Measurements from ENCODE around the gene UCK1.
"Not testable (repeated sequence)": the region's sequence is repeated elsewhere in the genome, so short reads cannot be mapped to it uniquely, and the experiment has no call there.

Gene UCK1

GRCh38 chr9:131520503-131520902 is 10.6 kb downstream of the UCK1 start:
- DNase-seq (no peak), ATAC-seq (no peak)
- no peak overlapping the region for H3K27ac Mint-ChIP-seq

GRCh38 chr9:131518553-131518952 is 12.5 kb downstream of the UCK1 start:
- peak overlapping the region in 1 of 2 donors; percentile 59 for H3K27ac Mint-ChIP-seq
- no peaks in the 10 kb centered on the region for H3K27me3 Mint-ChIP-seq
- H3K4me3 Mint-ChIP-seq = no peak overlapping the region
- no peaks in the 10 kb centered on the region for H3K9me3 Mint-ChIP-seq
- no peaks in the 10 kb centered on the region for H3K4me1 Mint-ChIP-seq
- no peak for DNase-seq
- no peak for ATAC-seq

More at GRCh38 chr9:131520503-131520902, 10.6 kb downstream of the UCK1 start:
- H3K9me3 Mint-ChIP-seq = no peaks in the 10 kb centered on the region
- H3K4me3 Mint-ChIP-seq = no peak overlapping the region
- H3K4me1 Mint-ChIP-seq = peaks cover 7% of the 10 kb centered on the region
- H3K27me3 Mint-ChIP-seq = no peaks in the 10 kb centered on the region

GRCh38 chr9:131517761-131518190 is 13.3 kb downstream of the UCK1 start:
- ATAC-seq (no peak), DNase-seq (no peak)
- Mint-ChIP-seq H3K27me3 (no peaks in the 10 kb centered on the region), H3K4me1 (no peaks in the 10 kb centered on the region), H3K9me3 (no peaks in the 10 kb centered on the region), H3K4me3 (no peak overlapping the region), H3K27ac (peak overlapping the region in 1 of 2 donors; percentile 12)

GRCh38 chr9:131516930-131517329 is 14.1 kb downstream of the UCK1 start:
- H3K27me3 Mint-ChIP-seq = no peaks in the 10 kb centered on the region
- H3K4me1 Mint-ChIP-seq = no peaks in the 10 kb centered on the region
- H3K27ac Mint-ChIP-seq = no peak overlapping the region
- H3K9me3 Mint-ChIP-seq = no peaks in the 10 kb centered on the region
- ATAC-seq = no peak
- no peak overlapping the region for H3K4me3 Mint-ChIP-seq
- DNase-seq = no peak

- H3K27me3 Mint-ChIP-seq = no peaks in the 10 kb centered on the region
- H3K4me1 Mint-ChIP-seq = no peaks in the 10 kb centered on the region
- H3K4me3 Mint-ChIP-seq = no peak overlapping the region
- no peaks in the 10 kb centered on the region for H3K9me3 Mint-ChIP-seq
- ATAC-seq (no peak), DNase-seq (no peak)
- H3K27ac Mint-ChIP-seq = no peak overlapping the region
Measured at GRCh38 chr9:131516100-131516499, 15.0 kb downstream of the UCK1 start.

GRCh38 chr9:131515559-131516031 is 15.5 kb downstream of the UCK1 start:
- H3K27ac Mint-ChIP-seq, H3K4me1 Mint-ChIP-seq, H3K27me3 Mint-ChIP-seq, H3K4me3 Mint-ChIP-seq, ATAC-seq, DNase-seq, H3K9me3 Mint-ChIP-seq: not testable (repeated sequence)

- H3K9me3 Mint-ChIP-seq = no peaks in the 10 kb centered on the region
- no peaks in the 10 kb centered on the region for H3K27me3 Mint-ChIP-seq
- ATAC-seq (no peak), DNase-seq (no peak)
- no peak overlapping the region for H3K27ac Mint-ChIP-seq
- no peak overlapping the region for H3K4me3 Mint-ChIP-seq
- no peaks in the 10 kb centered on the region for H3K4me1 Mint-ChIP-seq
Measured at GRCh38 chr9:131513177-131513576, 17.9 kb downstream of the UCK1 start.

- Mint-ChIP-seq H3K4me1 (no peaks in the 10 kb centered on the region), H3K4me3 (no peak overlapping the region), H3K27me3 (no peaks in the 10 kb centered on the region), H3K27ac (no peak overlapping the region), H3K9me3 (no peaks in the 10 kb centered on the region)
- no peak for DNase-seq
- no peak for ATAC-seq
Measured at GRCh38 chr9:131511880-131512279, 19.2 kb downstream of the UCK1 start.

- no peaks in the 10 kb centered on the region for H3K27me3 Mint-ChIP-seq
- no peaks in the 10 kb centered on the region for H3K4me1 Mint-ChIP-seq
- DNase-seq (no peak), ATAC-seq (no peak)
- no peaks in the 10 kb centered on the region for H3K9me3 Mint-ChIP-seq
- no peak overlapping the region for H3K27ac Mint-ChIP-seq
- no peak overlapping the region for H3K4me3 Mint-ChIP-seq
Measured at GRCh38 chr9:131511416-131511815, 19.6 kb downstream of the UCK1 start.

GRCh38 chr9:131505012-131505411 is 26.1 kb downstream of the UCK1 start:
- Mint-ChIP-seq H3K4me3 (peak overlapping the region; percentile 24 to 37), H3K27ac (no peak overlapping the region), H3K27me3 (no peaks in the 10 kb centered on the region)

GRCh38 chr9:131503626-131504465 is 27.2 kb downstream of the UCK1 start:
- peak; percentile 72 for ATAC-seq
- H3K4me1 Mint-ChIP-seq = peaks cover 65% of the 10 kb centered on the region

More at GRCh38 chr9:131505012-131505411, 26.1 kb downstream of the UCK1 start:
- ATAC-seq (no peak), DNase-seq (no peak)
- Mint-ChIP-seq H3K9me3 (no peaks in the 10 kb centered on the region), H3K4me1 (peaks cover 53% of the 10 kb centered on the region)

GRCh38 chr9:131502781-131503625 is 28.1 kb downstream of the UCK1 start, which contains the start of gene POMT1:
POMT1 (plus strand) TSS chr9:131502918; CDS start chr9:131504219, 1,301 bp downstream.
- H3K4me1 Mint-ChIP-seq = peaks cover 73% of the 10 kb centered on the region
- ATAC-seq = peak; percentile 58
- H3K4me3 Mint-ChIP-seq = peak within 1 kb of the TSS; percentile 93 to 95
- H3K9me3 Mint-ChIP-seq = no peaks in the 10 kb centered on the region
- H3K27me3 Mint-ChIP-seq = no peaks in the 10 kb centered on the region
- DNase-seq = peak; percentile 91 to 92
- H3K27ac Mint-ChIP-seq = peak within 1 kb of the TSS; percentile 93 to 98

More at GRCh38 chr9:131503626-131504465, 27.2 kb downstream of the UCK1 start:
- H3K27me3 Mint-ChIP-seq = no peaks in the 10 kb centered on the region
- H3K4me3 Mint-ChIP-seq = peak overlapping the region; percentile 93 to 95
- DNase-seq = peak; percentile 72 to 89
- H3K9me3 Mint-ChIP-seq = no peaks in the 10 kb centered on the region
- H3K27ac Mint-ChIP-seq = peak overlapping the region; percentile 93 to 98

GRCh38 chr9:131500939-131501541 is 30.0 kb downstream of the UCK1 start:
- Mint-ChIP-seq H3K27me3 (no peaks in the 10 kb centered on the region), H3K9me3 (no peaks in the 10 kb centered on the region), H3K4me1 (peaks cover 87% of the 10 kb centered on the region), H3K4me3 (peak overlapping the region; percentile 80 to 93), H3K27ac (peak overlapping the region; percentile 74 to 93)
- DNase-seq = peak; percentile 72 to 84
- ATAC-seq = peak; percentile 71

- ATAC-seq = peak; percentile 77
- H3K4me3 Mint-ChIP-seq = peak overlapping the region; percentile 80 to 93
Measured at GRCh38 chr9:131500377-131500776, 30.7 kb downstream of the UCK1 start.

GRCh38 chr9:131499254-131499767 is 31.8 kb downstream of the UCK1 start:
- H3K27ac Mint-ChIP-seq = peak overlapping the region in 1 of 2 donors; percentile 91
- no peak for DNase-seq
- no peaks in the 10 kb centered on the region for H3K27me3 Mint-ChIP-seq
- peaks cover 80% of the 10 kb centered on the region for H3K4me1 Mint-ChIP-seq
- H3K4me3 Mint-ChIP-seq = peak overlapping the region in 1 of 2 donors; percentile 36
- ATAC-seq = no peak
- H3K9me3 Mint-ChIP-seq = no peaks in the 10 kb centered on the region

More at GRCh38 chr9:131500377-131500776, 30.7 kb downstream of the UCK1 start:
- peak; percentile 67 to 89 for DNase-seq
- Mint-ChIP-seq H3K4me1 (peaks cover 91% of the 10 kb centered on the region), H3K27me3 (no peaks in the 10 kb centered on the region), H3K27ac (peak overlapping the region; percentile 74 to 93), H3K9me3 (no peaks in the 10 kb centered on the region)
